Dermis blood vessel endothelial cell (primary cell): ENCODE results near the gene SLC25A44. TPM values are rescaled to one million over a fixed set of nuclear protein-coding genes. Genes with fewer than 3 reads are reported as not detected.
"Not testable (repeated sequence)": the region's sequence is repeated elsewhere in the genome, so short reads cannot be mapped to it uniquely, and the experiment has no call there.

Experiments
- DNase-seq: peaks from one replicate; pipeline ENCODE4 v3.0.0; 2010
- total RNA-seq: library from RNA; depleted of rRNA; stranded (reverse); fragments of >200 nt; gene quantifications from 2 replicates; pipeline ENCODE4 v1.2.3, GENCODE V29; 2014

The SLC25A44 gene
- total RNA-seq, 1 donor from 2014 or later, result 9.0 TPM

DNA sequence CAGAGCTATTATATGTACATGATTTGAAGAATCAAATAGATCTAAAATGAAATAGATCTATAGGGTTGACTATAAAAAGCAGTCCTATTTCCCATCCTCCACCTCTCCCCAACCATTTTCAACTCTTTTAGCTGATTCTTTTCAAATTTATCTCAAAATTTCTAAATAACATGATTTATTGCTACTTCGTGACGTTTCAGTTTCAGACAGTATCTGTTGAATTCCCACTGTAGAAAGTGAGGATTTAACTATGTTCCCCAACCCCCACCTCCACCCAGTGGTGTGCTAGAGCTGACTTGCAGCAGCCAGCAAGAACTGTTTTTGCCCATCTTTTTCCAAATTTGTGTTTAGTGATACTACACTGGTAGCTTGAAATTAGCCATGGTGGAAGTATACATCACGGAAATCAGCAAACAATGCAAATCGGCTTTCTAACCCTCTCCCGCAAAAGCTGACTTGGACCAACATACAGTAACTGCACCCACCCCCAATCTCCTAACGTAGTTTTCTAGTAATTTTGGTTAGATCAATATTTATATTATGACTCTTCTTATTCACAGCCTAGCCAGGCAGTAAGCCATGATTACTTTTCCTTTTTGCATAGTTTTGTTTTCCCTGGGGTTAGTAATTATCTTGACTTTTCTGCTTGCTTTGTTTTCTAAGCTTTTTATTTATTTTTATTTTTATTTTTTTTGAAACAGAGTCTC is 29.6 kb upstream of the SLC25A44 start:
- no peak for DNase-seq

DNA sequence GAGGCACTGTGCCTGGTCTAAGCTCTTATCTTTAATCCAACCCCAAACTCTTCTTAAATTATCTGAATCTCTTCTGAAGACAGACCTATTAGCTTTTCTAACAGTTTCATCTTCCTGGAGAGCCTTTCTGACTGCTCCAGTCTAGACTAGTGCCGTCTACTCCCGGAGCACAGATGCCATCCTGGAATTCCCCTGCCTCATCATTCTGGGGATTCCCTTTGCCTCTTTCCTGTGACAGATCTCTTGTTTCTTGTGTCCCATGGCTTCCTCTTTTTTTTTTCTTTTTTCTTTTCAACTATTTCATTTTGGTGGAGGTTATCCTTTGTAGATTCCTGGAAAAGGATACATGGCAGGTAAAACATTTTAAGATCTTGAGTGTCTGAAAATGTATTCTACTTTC is 28.8 kb upstream of the SLC25A44 start:
- peak; percentile 36 for DNase-seq

DNA sequence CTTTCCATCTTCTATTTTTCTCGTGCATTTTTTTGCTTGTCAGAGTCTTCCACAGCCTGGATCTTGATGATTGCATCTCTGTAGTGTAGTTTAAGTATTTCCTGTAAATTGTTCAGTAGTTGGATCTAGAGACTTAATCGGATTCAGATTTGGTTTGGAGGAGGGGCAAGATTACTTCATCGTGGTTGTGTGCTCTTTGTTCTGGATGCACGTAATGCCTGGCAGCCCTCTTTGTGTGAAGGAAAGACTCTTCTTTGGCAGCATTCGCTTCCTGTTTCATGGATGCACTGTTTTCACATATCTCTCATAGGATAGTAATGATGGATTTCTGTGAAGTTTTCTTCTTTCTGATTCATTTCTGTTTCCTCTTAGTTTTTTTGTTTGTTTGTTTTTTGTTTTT is 26.4 kb upstream of the SLC25A44 start:
- DNase-seq, result peak; percentile 75

DNA sequence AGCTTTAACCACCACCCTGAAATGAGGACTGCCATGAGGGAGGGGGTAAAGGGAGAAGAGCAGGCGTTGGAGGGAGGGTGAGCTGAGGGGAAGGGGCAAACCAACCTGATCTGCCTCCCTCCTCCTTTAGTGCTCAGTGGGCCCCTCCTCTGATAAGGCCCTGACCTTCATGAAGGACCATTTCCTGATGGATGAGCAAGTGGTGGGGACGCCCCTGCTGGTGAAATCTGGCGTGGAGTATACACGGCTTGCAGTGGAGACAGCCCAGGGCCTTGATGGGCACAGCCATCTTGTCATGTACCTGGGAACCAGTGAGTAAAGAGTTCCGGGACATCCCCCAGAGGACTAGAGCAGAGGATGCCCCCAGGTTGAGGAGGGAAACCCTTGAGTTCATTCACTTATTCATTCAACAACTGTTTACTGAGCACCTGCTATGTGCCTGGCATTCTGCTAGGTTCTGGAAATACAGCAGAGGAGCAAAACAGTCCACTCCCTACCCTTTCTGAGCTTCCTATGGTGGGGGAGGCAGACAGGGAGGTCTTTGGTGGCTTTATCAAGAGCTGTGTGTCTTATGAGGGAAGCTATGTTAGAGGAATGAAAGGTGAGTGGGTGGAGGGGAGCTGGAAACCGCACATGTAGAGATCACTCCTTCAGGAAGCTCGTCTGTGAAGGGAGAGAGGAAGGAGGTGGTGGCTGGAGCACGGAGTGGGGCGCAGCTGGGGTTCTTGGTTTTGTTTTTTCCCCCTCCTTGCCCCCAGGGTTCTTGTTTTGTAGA is 21.0 kb upstream of the SLC25A44 start:
- no peak for DNase-seq

DNA sequence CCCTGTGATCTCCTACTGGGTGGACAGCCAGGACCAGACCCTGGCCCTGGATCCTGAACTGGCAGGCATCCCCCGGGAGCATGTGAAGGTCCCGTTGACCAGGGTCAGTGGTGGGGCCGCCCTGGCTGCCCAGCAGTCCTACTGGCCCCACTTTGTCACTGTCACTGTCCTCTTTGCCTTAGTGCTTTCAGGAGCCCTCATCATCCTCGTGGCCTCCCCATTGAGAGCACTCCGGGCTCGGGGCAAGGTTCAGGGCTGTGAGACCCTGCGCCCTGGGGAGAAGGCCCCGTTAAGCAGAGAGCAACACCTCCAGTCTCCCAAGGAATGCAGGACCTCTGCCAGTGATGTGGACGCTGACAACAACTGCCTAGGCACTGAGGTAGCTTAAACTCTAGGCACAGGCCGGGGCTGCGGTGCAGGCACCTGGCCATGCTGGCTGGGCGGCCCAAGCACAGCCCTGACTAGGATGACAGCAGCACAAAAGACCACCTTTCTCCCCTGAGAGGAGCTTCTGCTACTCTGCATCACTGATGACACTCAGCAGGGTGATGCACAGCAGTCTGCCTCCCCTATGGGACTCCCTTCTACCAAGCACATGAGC is 17.2 kb upstream of the SLC25A44 start:
- DNase-seq, result no peak

DNA sequence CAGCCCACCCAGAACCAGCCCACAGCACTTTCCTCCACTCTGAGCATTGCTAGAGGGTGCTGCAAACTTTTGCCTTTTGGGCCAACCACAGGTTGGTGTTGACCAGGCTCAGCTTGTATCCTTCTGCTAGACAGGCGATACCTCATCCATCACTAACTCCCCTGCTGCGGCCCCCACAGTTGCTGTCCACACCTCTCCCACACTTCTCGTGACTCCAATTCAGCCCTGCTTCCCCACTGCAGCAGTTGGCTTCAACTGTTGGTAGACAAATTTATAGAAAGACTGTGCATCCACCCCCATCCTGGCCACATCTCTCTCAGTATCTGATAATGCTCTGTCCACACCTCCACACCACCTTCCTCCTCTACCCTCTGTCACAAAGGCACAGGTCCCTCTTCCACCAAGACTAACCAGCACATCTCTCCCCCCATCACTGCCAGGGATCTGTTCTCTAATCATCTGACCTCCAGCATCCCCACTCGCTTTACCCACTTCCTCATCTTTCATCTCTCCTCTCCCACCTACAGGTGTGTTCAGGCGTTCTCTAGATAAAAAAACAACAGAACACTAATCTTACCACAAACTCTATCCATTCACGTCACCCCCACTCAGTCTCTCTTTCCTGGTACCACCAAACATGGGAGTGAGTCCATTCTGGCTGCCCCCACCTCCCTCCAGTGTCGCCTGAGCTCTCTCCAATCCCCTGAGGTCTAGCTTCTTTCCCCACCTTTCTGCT is 15.8 kb upstream of the SLC25A44 start:
- DNase-seq, result no peak

DNA sequence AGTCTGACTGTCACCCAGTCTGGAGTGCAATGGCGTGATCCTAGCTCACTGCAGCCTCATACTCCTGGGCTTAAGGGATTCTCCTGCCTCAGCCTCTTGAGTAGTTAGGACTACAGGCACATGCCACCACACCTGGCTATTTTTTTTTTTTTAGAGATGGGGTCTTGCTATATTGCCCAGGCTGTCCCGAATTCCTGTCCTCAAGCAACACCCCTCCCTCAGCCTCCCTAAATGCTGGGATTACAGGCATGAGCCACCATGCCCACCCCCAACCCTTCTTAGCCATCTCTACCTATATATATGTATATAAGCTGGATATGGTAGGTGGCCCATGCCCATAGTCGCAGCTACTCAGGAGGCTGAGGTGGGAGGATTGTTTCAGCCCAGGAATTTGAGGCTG is 13.4 kb upstream of the SLC25A44 start:
- DNase-seq, result no peak

DNA sequence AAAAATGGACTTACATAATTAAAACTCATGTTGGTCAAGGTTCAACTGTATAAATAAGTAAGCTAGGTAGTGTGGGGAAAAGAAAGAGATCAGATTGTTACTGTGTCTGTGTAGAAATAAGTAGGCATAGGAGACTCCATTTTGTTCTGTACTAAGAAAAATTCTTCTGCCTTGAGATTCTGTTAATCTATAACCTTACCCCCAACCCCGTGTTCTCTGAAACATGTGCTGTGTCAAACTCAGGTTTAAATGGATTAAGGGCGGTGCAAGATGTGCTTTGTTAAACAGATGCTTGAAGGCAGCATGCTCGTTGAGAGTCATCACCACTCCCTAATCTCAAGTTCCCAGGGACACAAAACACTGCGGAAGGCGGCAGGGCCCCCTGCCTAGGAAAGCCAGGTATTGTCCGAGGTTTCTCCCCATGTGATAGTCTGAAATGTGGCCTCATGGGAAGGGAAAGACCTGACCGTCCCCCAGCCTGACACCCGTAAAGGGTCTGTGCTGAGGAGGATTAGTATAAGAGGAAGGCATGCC is 12.4 kb upstream of the SLC25A44 start:
- DNase-seq, result not testable (repeated sequence)

DNA sequence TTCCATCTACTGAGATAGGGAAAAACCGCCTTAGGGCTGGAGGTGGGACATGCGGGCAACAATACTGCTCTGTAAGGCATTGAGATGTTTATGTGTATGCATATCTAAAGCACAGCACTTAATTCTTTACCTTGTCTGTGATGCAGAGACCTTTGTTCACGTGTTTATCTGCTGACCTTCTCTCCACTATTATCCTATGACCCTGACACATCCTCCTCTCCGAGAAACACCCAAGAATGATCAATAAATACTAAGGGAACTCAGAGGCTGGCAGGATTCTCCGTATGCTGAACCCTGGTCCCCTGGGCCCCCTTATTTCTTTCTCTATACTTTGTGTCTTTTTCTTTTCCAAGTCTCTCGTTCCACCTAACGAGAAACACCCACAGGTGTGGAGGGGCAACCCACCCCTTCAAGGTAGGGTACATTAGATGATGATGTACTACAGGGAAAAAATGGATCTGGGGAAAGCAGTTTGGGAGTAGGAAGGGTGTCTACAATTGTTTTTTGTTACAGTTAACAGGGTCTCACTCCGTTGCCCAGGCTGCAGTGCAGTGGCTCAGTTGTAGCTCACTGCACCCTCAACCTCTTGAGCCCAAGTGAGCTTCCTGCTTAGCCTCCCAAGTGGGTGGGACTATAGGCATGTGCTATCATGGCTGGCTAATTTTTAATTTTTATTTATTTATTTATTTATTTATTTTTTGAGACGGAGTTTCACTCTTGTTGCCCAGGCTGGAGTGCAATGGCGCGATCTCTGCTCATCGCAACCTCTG is 11.7 kb upstream of the SLC25A44 start:
- DNase-seq, result not testable (repeated sequence)

DNA sequence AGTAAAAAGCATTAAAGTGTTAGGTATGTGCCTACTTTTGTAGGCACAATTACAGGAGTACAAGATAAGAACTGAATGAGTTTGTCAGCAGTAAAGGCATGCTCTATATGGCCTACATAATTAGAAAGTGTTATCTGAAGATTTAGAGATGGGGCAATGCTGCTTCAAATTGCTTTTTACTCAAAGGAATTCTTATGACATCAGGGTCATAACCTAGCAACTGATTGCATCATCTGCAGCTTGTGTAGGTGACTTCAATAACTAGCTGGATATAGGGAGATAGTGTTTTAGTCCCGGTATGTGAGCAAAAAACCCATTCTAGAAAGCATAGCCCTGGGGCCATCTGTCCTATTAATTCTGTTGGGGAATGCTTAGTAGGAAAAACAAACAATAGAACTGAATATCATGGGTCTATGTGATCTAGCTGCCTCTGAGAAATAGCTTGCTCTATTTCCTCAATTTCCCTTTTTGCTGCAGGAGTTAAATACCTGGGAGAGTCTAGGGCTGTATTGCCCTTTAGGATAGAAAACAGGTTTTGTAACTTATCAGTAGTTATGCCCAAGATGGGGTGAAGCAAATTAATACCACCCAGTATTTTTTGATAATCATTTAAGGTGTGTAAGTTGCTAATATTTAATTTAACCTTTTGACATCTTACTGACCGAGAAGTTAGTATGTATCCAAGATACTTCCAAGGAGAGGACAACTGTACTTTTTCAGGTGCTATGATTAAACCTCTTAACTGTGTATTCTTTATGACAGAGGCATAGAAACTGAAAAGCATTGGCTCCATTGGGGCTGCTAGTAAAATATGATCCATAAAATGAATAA is 7.3 kb upstream of the SLC25A44 start:
- DNase-seq, result not testable (repeated sequence)

DNA sequence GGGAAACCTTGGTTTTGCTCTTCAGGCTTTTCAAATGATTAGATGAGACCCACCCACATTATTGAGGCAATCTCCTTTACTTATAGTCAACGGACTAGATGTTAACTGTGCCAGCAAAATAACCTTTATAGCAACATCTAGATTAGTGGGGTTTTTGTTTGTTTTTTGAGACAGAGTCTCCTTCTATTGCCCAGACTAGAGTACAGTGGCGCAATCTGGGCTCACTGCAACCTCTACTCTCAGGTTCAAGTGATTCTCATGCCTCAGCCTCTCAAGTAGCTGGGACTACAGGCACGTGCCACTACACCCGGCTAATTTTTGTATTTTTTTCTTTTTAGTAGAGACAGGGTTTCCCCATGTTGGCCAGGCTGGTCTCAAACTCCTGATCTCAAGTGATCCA is 3.6 kb upstream of the SLC25A44 start:
- DNase-seq, result not testable (repeated sequence)

DNA sequence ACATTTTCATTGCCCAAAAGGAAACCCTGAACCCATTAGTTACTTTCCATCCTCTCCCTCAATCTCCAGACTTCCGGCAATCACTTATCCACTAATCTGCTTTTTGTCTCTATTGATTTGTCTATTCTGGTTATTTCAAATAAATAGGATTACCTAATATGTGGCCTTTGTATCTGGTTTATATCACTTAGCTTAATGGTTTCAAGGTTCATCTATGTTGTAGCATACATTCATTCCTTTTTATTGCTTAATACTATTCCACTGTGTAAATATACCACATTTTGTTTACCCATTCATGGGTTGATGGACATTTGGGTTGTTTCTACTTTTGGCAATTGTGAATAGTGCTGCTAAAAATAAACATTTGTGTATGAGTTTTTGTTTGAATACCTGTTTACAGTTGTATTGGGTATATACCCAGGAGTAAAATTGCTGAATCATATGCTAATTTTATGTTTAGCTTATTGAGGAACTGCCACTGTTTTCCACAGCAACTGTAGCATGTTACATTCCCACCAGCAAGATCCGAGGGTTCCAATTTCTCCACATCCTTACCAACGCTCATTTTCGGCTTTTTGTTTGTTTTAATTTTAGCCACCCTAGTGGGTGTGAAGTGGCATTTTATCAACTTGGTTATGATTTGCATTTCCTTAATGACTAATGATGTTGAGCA is 2.5 kb upstream of the SLC25A44 start:
- no peak for DNase-seq

DNA sequence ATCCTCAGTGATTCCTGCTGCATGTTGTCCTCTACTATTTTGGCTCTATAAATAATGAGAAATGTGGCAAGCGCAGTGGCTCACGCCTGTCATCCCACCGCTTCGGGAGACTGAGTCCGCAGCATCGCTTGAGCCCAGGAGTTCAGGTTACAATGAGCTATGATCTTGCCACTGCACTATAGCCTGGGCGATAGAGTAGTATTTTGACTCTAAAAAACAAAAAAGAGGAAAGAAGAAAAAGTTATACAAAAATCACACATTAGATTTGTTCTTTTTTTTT is 756 bp upstream of the SLC25A44 start:
- no peak for DNase-seq

DNA sequence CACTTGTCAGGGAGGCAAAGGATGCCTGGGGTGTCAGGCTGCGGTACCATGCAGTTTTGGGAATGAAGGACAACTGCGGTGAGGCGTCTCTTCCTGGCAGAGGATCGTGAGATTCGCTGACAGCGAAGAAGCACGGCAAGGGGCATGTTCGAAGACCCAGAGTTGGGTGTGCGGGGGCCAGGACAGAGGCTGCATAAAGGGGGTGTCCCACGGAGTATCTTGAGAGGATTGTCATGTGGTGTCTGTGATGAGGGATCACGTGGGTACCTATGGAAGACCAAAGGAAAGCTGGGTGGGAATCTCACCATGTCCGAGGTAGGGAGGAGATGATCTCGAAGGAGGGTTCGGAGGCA is 372 bp downstream of the SLC25A44 start:
- peak; percentile 26 for DNase-seq

DNA sequence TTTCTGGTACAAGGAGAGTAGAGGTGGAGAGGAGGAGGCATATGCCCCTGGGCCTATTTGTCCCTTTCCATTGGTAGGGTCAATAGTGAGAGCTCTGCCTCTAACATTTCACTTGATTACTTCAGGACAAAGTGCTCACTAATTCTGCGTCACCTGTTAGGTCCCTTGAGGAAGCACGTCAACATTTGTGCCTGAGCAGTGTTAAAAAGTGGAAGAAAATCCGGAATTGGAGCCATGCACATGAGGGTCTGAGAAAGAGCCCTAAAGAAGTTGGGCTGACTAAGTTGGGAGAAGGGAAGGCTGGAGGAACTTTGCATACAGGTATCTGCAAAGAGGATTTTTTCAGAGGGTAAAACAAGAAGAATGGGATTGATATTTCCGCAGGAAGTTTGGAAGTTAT is 1.9 kb downstream of the SLC25A44 start:
- no peak for DNase-seq

DNA sequence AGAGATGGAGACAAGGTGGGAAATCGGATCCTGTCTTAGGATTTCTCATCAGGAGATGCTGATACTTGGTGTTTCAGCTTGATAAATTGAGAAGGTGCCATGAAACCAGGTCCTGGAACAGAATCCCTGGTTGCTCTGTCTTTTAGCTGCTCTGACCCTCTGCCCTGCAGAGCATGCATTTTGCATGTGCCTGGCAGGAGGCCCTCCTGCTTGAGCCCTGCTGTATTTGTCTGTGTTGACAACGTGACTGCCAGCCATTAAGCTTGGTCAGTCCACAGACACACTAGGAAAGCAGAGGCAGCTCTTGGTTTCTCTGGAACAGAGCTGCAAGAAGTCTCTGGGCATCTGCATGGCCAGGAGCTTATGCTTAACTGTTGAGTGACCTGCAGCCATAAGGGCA is 2.5 kb downstream of the SLC25A44 start:
- no peak for DNase-seq

DNA sequence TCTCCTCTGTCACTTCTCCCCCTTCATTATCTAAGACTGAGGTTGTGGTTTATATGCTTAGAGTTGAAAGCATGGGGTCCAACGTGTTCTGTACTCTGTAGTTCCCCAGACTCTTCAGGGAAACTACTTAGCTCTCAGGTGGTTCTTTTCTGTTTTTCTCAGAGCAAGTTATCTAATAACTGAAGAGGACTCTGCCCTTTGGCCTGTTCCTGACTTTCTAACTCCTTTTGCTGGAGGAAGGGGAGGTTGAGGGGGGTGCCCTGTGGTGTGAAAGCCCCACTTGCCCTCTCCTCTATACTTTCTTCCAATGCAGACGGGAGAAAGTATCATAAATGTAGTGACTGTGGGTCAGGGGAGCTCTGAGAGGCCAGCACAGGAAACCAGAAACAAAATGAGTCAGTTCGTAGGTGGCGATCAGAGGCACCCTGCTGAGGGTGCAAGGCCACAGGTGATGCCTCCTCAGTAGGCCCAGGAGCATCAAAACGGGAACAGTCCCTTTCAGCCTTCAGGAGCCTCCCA is 5.0 kb downstream of the SLC25A44 start:
- no peak for DNase-seq

DNA sequence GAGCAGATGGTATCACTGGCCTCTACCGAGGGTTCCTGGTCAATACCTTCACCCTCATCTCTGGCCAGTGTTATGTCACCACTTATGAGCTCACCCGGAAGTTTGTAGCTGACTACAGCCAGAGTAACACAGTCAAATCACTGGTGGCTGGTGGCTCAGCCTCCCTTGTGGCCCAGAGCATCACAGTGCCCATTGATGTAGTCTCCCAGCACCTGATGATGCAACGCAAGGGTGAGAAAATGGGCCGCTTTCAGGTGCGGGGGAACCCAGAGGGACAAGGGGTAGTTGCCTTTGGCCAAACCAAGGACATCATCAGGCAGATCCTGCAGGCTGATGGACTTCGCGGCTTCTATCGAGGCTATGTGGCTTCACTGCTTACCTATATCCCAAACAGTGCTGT is 6.1 kb downstream of the SLC25A44 start:
- no peak for DNase-seq

DNA sequence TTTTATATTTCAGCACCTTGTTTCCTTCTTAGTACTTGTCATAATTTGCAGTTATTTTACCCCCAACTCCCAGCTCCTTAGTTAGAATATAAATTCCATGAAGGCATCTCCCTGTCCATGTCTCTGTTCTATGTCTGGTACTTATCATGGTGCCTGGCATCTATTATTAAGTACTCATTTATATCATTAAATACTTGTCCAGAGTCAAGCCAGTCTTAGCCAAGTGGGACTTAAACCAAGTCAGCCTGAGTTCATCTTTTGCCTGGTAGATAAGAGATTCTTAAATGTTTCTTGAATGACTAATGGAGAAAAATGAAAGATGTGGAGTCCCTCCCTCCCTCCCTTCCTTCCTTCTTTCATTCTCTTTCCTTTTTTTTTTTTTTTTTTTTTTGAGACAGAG is 9.4 kb downstream of the SLC25A44 start:
- no peak for DNase-seq

DNA sequence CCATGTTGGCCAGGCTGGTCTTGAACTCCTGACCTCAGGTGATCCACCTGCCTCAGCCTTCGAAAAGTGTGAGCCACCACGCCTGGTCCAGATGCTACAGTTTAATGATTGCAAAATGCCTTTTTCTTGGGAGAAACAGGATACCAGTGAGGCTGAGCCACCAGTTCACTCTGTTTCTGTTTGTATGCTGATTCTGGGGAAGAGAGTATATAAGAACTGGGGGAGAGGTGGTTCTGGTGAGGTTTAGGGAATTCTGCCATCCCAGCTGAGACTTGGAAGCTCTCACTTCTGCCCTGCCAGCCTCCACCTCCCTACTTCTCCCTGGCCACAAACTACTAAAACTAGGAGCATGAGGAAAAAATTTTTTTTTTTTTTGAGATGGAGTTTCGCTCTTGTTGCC is 10.8 kb downstream of the SLC25A44 start:
- no peak for DNase-seq

DNA sequence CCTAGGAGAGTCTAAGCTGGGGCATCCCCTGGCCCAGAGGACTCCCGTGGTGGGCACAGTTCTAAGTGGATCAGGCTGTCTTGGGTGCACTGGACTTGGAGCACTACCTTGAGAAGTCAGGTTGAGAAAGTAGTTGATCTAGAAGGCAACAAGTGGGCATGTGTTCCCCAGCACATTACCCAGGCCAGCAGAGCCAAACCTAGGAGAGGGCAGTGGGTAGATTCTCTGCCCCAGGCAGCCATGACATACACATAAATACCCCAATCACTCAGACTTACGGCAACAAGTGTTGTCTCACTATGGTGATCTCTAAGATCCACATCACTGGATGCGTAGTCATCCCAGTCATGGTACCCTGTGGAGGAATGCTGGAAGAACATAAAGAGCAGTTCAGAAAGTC is 17.3 kb downstream of the SLC25A44 start:
- no peak for DNase-seq
